ENCODE results near the gene STX18.

- TF ChIP-seq, protein P1, sequence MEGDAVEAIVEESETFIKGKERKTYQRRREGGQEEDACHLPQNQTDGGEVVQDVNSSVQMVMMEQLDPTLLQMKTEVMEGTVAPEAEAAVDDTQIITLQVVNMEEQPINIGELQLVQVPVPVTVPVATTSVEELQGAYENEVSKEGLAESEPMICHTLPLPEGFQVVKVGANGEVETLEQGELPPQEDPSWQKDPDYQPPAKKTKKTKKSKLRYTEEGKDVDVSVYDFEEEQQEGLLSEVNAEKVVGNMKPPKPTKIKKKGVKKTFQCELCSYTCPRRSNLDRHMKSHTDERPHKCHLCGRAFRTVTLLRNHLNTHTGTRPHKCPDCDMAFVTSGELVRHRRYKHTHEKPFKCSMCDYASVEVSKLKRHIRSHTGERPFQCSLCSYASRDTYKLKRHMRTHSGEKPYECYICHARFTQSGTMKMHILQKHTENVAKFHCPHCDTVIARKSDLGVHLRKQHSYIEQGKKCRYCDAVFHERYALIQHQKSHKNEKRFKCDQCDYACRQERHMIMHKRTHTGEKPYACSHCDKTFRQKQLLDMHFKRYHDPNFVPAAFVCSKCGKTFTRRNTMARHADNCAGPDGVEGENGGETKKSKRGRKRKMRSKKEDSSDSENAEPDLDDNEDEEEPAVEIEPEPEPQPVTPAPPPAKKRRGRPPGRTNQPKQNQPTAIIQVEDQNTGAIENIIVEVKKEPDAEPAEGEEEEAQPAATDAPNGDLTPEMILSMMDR (IDR thresholded peaks at IDR 0.05), result no peak
- no peak for TF ChIP-seq POLR2A (IDR thresholded peaks at IDR 0.05)
These were observed 136.4 kb downstream of the STX18 start for GRCh38 chr4:4405358-4405962.
